A673 (cell line): ENCODE results near the gene CLRN2. TPM values are rescaled to one million over a fixed set of nuclear protein-coding genes. Genes with fewer than 3 reads are reported as not detected.
A peak's percentile ranks its signal among the peaks of the same experiment; 100 is the strongest.
"Not testable (repeated sequence)": the region's sequence is repeated elsewhere in the genome, so short reads cannot be mapped to it uniquely, and the experiment has no call there.

ENCODE experiments used
- BruUV-seq: library from RNA; stranded (reverse); fragments of 400-500 nt; replicated peaks from 2 replicates; lab custom pipeline; 2021; lab: Mats Ljungman, UMichigan
- CTCF ChIA-PET: fragments of 300-600 bp; sonication (Branson Sonifier 250); formaldehyde crosslinking; loops from one replicate; lab custom pipeline; 2022; ENCODE audit warnings: antibody characterized with exemption; lab: Charles Lee
- POLR2A ChIA-PET: fragments of 300-600 bp; sonication (Branson Sonifier 250); formaldehyde crosslinking; loops from one replicate; lab custom pipeline; 2022; ENCODE audit warnings: antibody characterized with exemption; ENCODE audit not compliant: low non-redundant PET; lab: Charles Lee
- DNase-seq: peaks from one replicate; pipeline ENCODE4 v3.0.0-alpha.2; 2015; ENCODE audit warnings: low spot score
- H3K27ac ChIP-seq: fragments of 200-600 bp; sonication (generic); 2 replicates; pipeline ENCODE4 v1.5.1; 2016; ENCODE audit warnings: mixed run types, low read depth, mild to moderate bottlenecking, mixed read lengths, antibody characterized with exemption, low read length; ENCODE audit not compliant: poor library complexity, severe bottlenecking
- H3K27me3 ChIP-seq: fragments of 200-600 bp; sonication (generic); replicated peaks from 2 replicates; pipeline ENCODE4 v1.6.1; 2017; ENCODE audit warnings: mixed run types, low read depth, mild to moderate bottlenecking, mixed read lengths, antibody characterized with exemption, low read length; ENCODE audit not compliant: insufficient read depth, poor library complexity
- H3K36me3 ChIP-seq: fragments of 200-600 bp; sonication (generic); 2 replicates; pipeline ENCODE4 v1.6.1; 2016; ENCODE audit warnings: mixed run types, mild to moderate bottlenecking, mixed read lengths, antibody characterized with exemption, low read length; ENCODE audit not compliant: insufficient read depth, poor library complexity, severe bottlenecking
- H3K4me1 ChIP-seq: fragments of 200-600 bp; sonication (generic); 2 replicates; pipeline ENCODE4 v1.6.1; 2017; ENCODE audit warnings: mixed run types, mild to moderate bottlenecking, mixed read lengths, antibody characterized with exemption, low read length; ENCODE audit not compliant: insufficient read depth, poor library complexity, severe bottlenecking
- H3K4me3 ChIP-seq: fragments of 200-600 bp; sonication (generic); 2 replicates; pipeline ENCODE4 v1.5.1; 2016; ENCODE audit warnings: low read depth, mixed run types, mild to moderate bottlenecking, mixed read lengths, low read length; ENCODE audit not compliant: poor library complexity, severe bottlenecking
- H3K9me3 ChIP-seq: fragments of 200-600 bp; sonication (generic); 2 replicates; pipeline ENCODE4 v1.6.1; 2016; ENCODE audit warnings: mixed run types, low read depth, mild to moderate bottlenecking, mixed read lengths, antibody characterized with exemption, low read length; ENCODE audit not compliant: poor library complexity, severe bottlenecking
- CTCF ChIP-seq: fragments of 300-800, 200-600 bp; sonication (generic); conservative IDR thresholded peaks from 2 replicates; pipeline ENCODE4 v1.5.1; 2017; ENCODE audit warnings: low read depth, mild to moderate bottlenecking, antibody characterized with exemption, low read length, moderate library complexity, mixed read lengths
- EZH2 ChIP-seq: fragments of 200-600 bp; sonication (generic); IDR thresholded peaks from 2 replicates; pipeline ENCODE4 v1.6.1; 2017; ENCODE audit warnings: borderline replicate concordance, low read depth, mild to moderate bottlenecking, mixed read lengths, antibody characterized with exemption, low read length; ENCODE audit not compliant: poor library complexity, severe bottlenecking
- intact Hi-C: fragments of 100-400 bp; cut with micrococcal nuclease; formaldehyde crosslinking; loops from one replicate; pipeline ENCODE4 v1.10.0; 2022; ENCODE audit not compliant: unreplicated experiment
- total RNA-seq: library from RNA; stranded (reverse); gene quantifications from 2 replicates; pipeline ENCODE4 v1.2.3, GENCODE V29; 2021

Gene CLRN2
- total RNA-seq, 1 experiment from 2014 or later = not detected

- CTCF ChIA-PET = no interaction called here
- no peaks in the 10 kb centered on the region for H3K27me3 ChIP-seq
- no peaks in the 10 kb centered on the region for H3K4me1 ChIP-seq
- no TSS peak for BruUV-seq
- intact Hi-C loops = no loop called here
- no peaks in the 10 kb centered on the region for H3K9me3 ChIP-seq
- TF ChIP-seq CTCF = no peak
- no peak for TF ChIP-seq EZH2
- no peak overlapping the region for H3K4me3 ChIP-seq
- H3K27ac ChIP-seq = no peak overlapping the region
- POLR2A ChIA-PET = no interaction called here
- DNase-seq = no peak
- no peaks in the 10 kb centered on the region for H3K36me3 ChIP-seq
These were observed 20.3 kb downstream of the CLRN2 start for GRCh38 chr4:17535242-17535641.

GRCh38 chr4:17535906-17536305 is 20.9 kb downstream of the CLRN2 start:
- H3K4me1 ChIP-seq = no peaks in the 10 kb centered on the region
- ChIA-PET POLR2A (no interaction called here), CTCF (no interaction called here)
- no TSS peak for BruUV-seq
- DNase-seq = peak; percentile 17
- intact Hi-C loops = no loop called here
- H3K4me3 ChIP-seq = no peak overlapping the region
- TF ChIP-seq CTCF = no peak
- no peak for TF ChIP-seq EZH2
- H3K27ac ChIP-seq = no peak overlapping the region
- no peaks in the 10 kb centered on the region for H3K27me3 ChIP-seq
- H3K36me3 ChIP-seq = no peaks in the 10 kb centered on the region
- H3K9me3 ChIP-seq = no peaks in the 10 kb centered on the region

- intact Hi-C loops, DNase-seq, H3K4me1 ChIP-seq, H3K9me3 ChIP-seq, H3K27ac ChIP-seq, POLR2A ChIA-PET, H3K27me3 ChIP-seq, H3K4me3 ChIP-seq, BruUV-seq, H3K36me3 ChIP-seq: not testable (repeated sequence)
- CTCF ChIA-PET = interaction anchor here (0.6 kb wide), 1 partner anchor 623 kb away, joined by 3 read pairs; no protein-coding TSS in a partner anchor
These were observed 22.1 kb downstream of the CLRN2 start for GRCh38 chr4:17537060-17537459.

- H3K9me3 ChIP-seq = no peaks in the 10 kb centered on the region
- intact Hi-C loops = no loop called here
- no peak for TF ChIP-seq EZH2
- TF ChIP-seq CTCF = no peak
- H3K4me3 ChIP-seq = no peak overlapping the region
- H3K36me3 ChIP-seq = no peaks in the 10 kb centered on the region
- no peaks in the 10 kb centered on the region for H3K27me3 ChIP-seq
- H3K4me1 ChIP-seq = no peaks in the 10 kb centered on the region
- H3K27ac ChIP-seq = no peak overlapping the region
- no TSS peak for BruUV-seq
- ChIA-PET POLR2A (no interaction called here), CTCF (no interaction called here)
- no peak for DNase-seq
These were observed 29.2 kb downstream of the CLRN2 start for GRCh38 chr4:17544205-17544604.
